GM12891 (cell line): Measurements from ENCODE around the gene WSB2.

Experiments
- PAX5 ChIP-seq: IDR thresholded peaks from 2 replicates; pipeline ENCODE4 v1.6.1; 2011; ENCODE audit warnings: low read length, moderate library complexity, mild to moderate bottlenecking; ENCODE audit not compliant: insufficient read depth, severe bottlenecking
- POLR2A ChIP-seq: IDR thresholded peaks from 2 replicates; pipeline ENCODE4 v1.6.1; 2011; ENCODE audit warnings: low read depth, low read length, control low read depth
- POLR2AphosphoS5 ChIP-seq: IDR thresholded peaks from 2 replicates; pipeline ENCODE4 v1.6.1; 2011; ENCODE audit warnings: low read depth, low read length, control low read depth
- SPI1 ChIP-seq: IDR thresholded peaks from 2 replicates; pipeline ENCODE4 v1.6.1; 2011; ENCODE audit warnings: low read depth, low read length, control low read depth

DNA sequence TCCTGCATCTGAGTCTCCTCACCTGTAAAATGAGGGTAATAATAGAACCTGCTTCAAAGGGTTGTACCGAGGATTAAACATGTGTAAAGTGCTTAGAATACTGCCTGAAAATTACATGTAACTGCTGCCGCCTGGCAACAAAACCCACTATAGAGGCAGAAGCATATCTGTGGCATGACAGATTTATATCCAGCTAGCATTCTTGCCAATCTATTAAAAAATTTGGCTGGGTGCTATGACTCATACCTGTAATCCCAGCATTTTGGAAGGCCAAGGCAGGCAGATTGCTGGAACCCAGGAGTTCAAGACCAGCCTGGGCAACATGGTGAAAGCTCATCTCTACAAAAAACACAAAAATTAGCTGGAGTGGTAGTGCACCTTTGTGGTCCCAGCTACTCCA is 75.8 kb downstream of the WSB2 start:
- TF ChIP-seq SPI1: no peak
- TF ChIP-seq POLR2A: no peak
- no peak for TF ChIP-seq POLR2AphosphoS5
- no peak for TF ChIP-seq PAX5
